HG03060 (cell line): ENCODE measurements around the gene ESM1.
"Not testable (repeated sequence)": the region's sequence is repeated elsewhere in the genome, so short reads cannot be mapped to it uniquely, and the experiment has no call there.

Experiments
- ATAC-seq: cut with Tn5 transposase; IDR thresholded peaks from one replicate; pipeline ENCODE4 v1.9.1; 2021; ENCODE audit warnings: low read depth, moderate number of reproducible peaks; ENCODE audit not compliant: unreplicated experiment

The ESM1 gene

GRCh38 chr5:54985301-54986268 lies at the start of gene ESM1:
TSS of gene ESM1 (minus strand) at chr5:54985593. CDS start at chr5:54985517, 76 bp downstream.
- ATAC-seq = no peak

- no peak for ATAC-seq
Observed at GRCh38 chr5:55033568-55033967, 48.2 kb upstream of the ESM1 start.

- no peak for ATAC-seq
Observed at GRCh38 chr5:55031492-55031891, 46.1 kb upstream of the ESM1 start.

- no peak for ATAC-seq
Observed at GRCh38 chr5:55030676-55031369, 45.4 kb upstream of the ESM1 start.

- no peak for ATAC-seq
Observed at GRCh38 chr5:55030220-55030619, 44.8 kb upstream of the ESM1 start.

- ATAC-seq = no peak
Observed at GRCh38 chr5:55027595-55027994, 42.2 kb upstream of the ESM1 start.

GRCh38 chr5:55022450-55022849 lies 37.1 kb upstream of the ESM1 start:
- no peak for ATAC-seq

- ATAC-seq = no peak
Observed at GRCh38 chr5:55021821-55022220, 36.4 kb upstream of the ESM1 start.

GRCh38 chr5:55021410-55021809 lies 36.0 kb upstream of the ESM1 start:
- ATAC-seq = no peak

- ATAC-seq = not testable (repeated sequence)
Observed at GRCh38 chr5:55010149-55010548, 24.8 kb upstream of the ESM1 start.

GRCh38 chr5:55004729-55005128 lies 19.3 kb upstream of the ESM1 start:
- ATAC-seq = no peak

GRCh38 chr5:55003432-55004065 lies 18.2 kb upstream of the ESM1 start:
- ATAC-seq = no peak

- ATAC-seq = not testable (repeated sequence)
Observed at GRCh38 chr5:55002166-55002565, 16.8 kb upstream of the ESM1 start.

- ATAC-seq = no peak
Observed at GRCh38 chr5:54997081-54997480, 11.7 kb upstream of the ESM1 start.

- ATAC-seq = no peak
Observed at GRCh38 chr5:54996466-54996865, 11.1 kb upstream of the ESM1 start.

GRCh38 chr5:54995168-54995567 lies 9.8 kb upstream of the ESM1 start:
- ATAC-seq = no peak

GRCh38 chr5:54994628-54995027 lies 9.2 kb upstream of the ESM1 start:
- ATAC-seq = no peak

- ATAC-seq = no peak
Observed at GRCh38 chr5:54993318-54993717, 7.9 kb upstream of the ESM1 start.

- ATAC-seq = no peak
Observed at GRCh38 chr5:54991416-54991815, 6.0 kb upstream of the ESM1 start.

GRCh38 chr5:54990841-54991258 lies 5.5 kb upstream of the ESM1 start:
- ATAC-seq = no peak

GRCh38 chr5:54988817-54989216 lies 3.4 kb upstream of the ESM1 start:
- no peak for ATAC-seq
